Erythroblast (primary cell): ENCODE data around the gene ABCC9.

Experiments
- DNase-seq, 2 experiments: peaks; one replicate each; lab custom pipeline; 2025; lab: John Stamatoyannopoulos, UW
- GATA1 ChIP-seq: IDR thresholded peaks from 2 replicates; pipeline ENCODE4 v1.6.1; 2011; ENCODE audit warnings: low read depth, mild to moderate bottlenecking, control low read depth, low read length, moderate library complexity
- POLR2A ChIP-seq: IDR thresholded peaks from 2 replicates; pipeline ENCODE4 v1.6.1; 2011; ENCODE audit warnings: mild to moderate bottlenecking, low read length

The ABCC9 gene

DNA sequence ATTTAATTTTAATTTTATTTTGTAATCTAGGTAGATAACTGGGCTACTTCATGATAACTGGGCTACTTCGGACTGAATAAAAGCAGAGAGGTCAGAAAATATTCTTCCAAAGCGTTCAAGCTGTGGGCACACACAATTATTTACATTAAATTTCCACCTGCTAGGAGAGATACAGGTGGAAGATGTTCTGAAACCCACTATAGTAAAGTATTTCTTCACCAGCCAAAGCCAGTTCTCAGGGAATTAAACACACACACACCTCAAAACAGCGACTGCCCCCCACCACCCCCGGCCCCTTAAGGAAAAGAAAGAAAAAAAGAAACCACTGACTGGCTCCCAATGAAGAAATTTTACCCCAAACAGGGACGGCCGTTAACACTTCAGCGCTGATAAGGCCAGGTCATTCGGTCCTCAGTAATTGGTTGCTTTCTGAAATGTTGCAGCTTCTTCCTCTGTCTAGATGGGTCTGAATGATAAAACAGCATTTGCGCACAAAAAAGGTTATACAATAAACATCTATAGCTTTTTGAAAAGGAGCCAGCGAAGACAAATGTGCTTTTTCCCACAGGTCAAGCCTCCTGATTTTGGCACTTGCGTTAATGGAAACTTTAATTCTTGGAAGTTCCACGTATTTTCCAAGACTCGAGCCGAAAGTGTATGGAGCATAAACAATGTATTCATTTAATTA lies 165.9 kb downstream of the ABCC9 start:
- peak; percentile 1 to 3 for DNase-seq
- TF ChIP-seq GATA1, result no peak
- TF ChIP-seq POLR2A, result no peak

DNA sequence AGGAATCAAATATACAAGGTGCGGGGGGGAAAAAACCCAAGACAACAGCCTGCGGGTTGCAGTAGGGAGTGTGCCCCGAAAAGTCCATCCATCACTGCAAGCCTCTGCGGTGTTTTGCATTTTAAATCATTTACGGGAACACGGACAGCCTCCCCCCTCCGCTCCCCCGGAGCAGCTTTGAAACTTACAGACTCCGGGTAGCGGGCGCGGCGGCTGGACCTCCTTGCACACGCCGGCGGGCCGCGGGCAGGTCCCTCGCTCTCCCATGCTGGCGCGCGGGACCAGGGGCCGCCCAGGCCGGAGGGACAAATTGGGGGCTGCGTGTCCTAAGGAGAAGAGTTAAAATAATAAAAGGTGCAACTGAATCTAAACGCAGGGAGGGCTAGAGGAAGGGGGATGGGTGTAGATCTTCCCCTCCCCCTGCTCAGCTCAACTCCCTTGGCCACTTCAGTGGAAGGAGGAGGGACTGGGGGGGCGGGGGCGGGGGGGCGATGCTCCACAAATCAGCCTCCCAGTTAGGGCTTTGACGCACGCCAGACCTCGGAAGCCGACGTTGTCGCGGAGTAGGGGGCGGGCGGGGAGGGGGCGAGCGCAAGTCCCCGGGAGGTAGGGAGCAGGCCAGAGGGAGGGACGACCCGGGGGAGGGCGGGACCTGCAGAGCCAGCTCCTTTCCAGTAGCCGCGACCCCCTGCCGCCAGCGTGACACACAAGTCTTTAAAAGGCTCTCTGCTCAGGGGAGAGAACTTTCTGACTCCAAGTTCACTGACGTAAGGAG lies 166.7 kb downstream of the ABCC9 start, which contains the start of gene KCNJ8:
KCNJ8 (minus strand) TSS at position 349 of the 775 bp plus-strand sequence. CDS start 1,090 bp downstream, outside the sequence.
- TF ChIP-seq POLR2A (no peak), GATA1 (no peak)
- peak in 1 of 2 experiments; percentile 6 for DNase-seq

DNA sequence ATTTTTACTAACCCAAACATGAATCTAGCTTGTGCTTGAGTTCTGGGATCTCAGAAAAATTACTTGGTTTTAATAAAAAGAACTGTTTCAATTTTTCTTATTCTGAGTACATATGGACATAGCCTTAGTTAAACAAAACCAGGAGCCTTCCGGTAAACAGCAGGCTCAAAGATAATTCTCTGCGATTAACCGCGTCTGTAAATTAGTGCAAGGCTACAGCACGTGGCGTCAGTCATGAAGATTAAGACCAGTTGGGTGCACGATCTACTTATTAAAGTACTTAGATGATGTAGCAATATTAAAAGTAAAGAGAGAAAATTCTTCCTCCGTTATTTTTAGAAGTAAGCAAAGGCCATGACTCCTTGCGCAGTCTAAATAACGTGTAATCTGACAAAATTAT lies 167.4 kb downstream of the ABCC9 start:
- TF ChIP-seq GATA1 (no peak), POLR2A (no peak)
- no peak for DNase-seq

GRCh38 chr12:21773263-21773741 lies 167.9 kb downstream of the ABCC9 start:
- TF ChIP-seq GATA1 (no peak), POLR2A (no peak)
- peak; percentile 50 to 51 for DNase-seq

DNA sequence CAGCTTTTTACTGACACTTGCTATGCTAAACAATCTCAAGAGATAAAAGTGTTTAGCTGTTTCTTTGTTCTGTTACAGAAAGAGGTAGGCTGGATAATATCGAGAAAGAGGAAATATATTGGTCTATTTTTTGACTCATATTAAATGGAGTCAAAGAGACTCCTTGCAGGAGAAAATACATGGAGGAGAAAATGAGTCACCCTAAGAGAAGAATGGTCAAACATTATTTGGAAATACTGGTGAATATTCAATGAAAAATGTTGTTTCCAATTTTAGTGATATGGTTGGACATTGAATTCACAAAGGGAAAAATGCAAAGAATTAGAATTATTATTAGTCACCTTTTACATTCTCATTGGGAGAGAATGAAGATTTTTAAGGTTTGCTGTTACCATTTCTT lies 169.9 kb downstream of the ABCC9 start:
- no peak for TF ChIP-seq POLR2A
- no peak for DNase-seq

DNA sequence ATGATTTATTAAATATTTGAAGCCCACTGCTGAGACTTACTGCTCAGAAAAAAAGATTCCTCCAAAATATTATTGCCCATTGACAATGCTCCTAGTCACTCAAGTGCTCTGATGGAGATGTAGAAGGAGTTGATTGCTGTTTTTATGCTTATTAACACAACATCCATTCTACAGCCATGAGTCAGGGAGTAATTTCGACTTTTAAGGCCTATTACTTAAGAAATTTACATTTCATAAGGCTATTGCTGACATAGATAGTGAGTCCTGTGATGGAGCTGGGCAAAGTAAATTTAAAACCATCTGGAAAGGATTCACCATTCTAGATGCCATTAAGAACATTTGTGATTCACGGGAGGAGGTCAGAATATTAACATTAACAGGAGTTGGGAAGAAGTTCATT lies 171.9 kb downstream of the ABCC9 start:
- no peak for DNase-seq

GRCh38 chr12:21766403-21766802 lies 174.8 kb downstream of the ABCC9 start:
- DNase-seq, result no peak
- TF ChIP-seq POLR2A (no peak), GATA1 (no peak)

More for the DNA sequence above, 171.9 kb downstream of the ABCC9 start:
- TF ChIP-seq POLR2A (no peak), GATA1 (no peak)

- TF ChIP-seq GATA1 (no peak), POLR2A (no peak)
- DNase-seq, result no peak
Measured at GRCh38 chr12:21764950-21765349, 176.3 kb downstream of the ABCC9 start.

- no peak for DNase-seq
- TF ChIP-seq GATA1, result no peak
Measured at GRCh38 chr12:21764065-21764464, 177.2 kb downstream of the ABCC9 start.

DNA sequence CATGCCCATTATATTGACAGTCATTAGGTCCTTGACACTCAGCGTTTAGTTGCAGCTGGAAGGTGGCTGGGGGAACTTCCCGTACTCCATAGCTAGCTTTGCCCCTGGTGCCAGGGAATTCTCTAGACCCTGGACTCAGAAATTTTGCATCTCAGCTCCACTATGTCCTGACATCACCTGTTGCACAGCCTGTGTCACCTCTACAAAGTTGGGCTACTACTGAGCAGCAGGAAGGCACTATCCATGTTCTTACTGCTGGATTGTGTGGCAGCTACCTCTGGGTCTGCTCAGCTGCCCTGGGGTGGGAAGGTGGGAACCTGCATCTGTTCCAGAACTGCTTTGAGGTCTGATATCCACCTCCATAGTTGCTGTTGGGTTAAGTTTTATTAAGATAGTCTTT lies 177.7 kb downstream of the ABCC9 start:
- DNase-seq, result no peak
- no peak for TF ChIP-seq GATA1
- no peak for TF ChIP-seq POLR2A

DNA sequence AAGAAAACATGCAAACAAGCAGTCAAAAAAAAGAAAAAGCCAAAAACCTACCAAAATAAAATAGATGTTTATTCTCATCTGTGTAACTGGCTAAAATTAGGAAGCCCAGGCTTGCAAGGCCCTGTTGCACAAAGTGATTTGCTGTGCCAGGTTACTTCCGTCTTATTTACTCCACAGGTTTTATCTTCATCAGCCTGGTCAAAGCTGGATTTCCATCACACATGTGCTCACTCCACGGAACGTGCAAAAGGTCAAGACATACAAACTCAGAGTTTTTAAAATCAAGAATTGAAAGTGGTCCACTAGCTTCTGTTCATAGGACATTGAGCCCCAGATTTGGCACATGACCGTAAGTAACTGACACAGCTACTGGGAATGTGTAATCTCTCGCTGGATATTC lies 181.5 kb downstream of the ABCC9 start:
- DNase-seq, result no peak
- TF ChIP-seq POLR2A, result no peak
- no peak for TF ChIP-seq GATA1

GRCh38 chr12:21757735-21758134 lies 183.5 kb downstream of the ABCC9 start:
- no peak for TF ChIP-seq GATA1
- no peak for TF ChIP-seq POLR2A
- no peak for DNase-seq

DNA sequence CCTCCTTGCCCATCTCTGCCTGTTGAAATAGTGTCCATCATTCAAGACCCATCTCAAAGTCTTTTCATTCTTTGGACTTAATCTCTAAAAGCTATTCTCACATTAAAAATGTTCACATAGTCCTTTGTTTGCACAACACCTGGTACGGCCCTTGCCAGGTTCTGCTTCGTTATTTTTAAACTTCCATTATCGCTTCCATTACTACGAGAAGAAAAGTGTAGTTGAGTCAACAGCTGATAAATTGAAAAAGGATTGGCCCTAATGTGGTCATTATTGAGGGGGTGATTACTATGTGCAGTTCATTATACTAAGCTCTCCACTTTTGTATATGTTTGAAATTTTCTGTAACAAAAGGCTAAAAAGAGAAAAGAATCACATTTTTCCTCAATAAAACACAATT lies 184.5 kb downstream of the ABCC9 start:
- TF ChIP-seq GATA1, result no peak
- no peak for TF ChIP-seq POLR2A
- DNase-seq, result no peak

- TF ChIP-seq POLR2A (no peak), GATA1 (no peak)
- no peak for DNase-seq
Measured at GRCh38 chr12:21751517-21751916, 189.7 kb downstream of the ABCC9 start.
